ENCODE measurements around the gene FAM118B. TPM values are rescaled to one million over a fixed set of nuclear protein-coding genes. Genes with fewer than 3 reads are reported as not detected.

Gene FAM118B
- total RNA-seq, 2 donors from 2014 or later, result 16.0 to 16.3 TPM

- H3K27ac ChIP-seq, result no peak overlapping the region
- peaks cover 73% of the 10 kb centered on the region for H3K36me3 ChIP-seq
- DNase-seq (ENCODE audit: low spot score), result no peak
- no peak for TF ChIP-seq CTCF (IDR thresholded peaks at IDR 0.05)
- H3K9me3 ChIP-seq, result no peaks in the 10 kb centered on the region
- no peak overlapping the region for H3K4me3 ChIP-seq
- H3K4me1 ChIP-seq, result no peaks in the 10 kb centered on the region
- no peaks in the 10 kb centered on the region for H3K27me3 ChIP-seq
These were observed 6.2 kb upstream of the FAM118B start for GRCh38 chr11:126205359-126205758.

DNA sequence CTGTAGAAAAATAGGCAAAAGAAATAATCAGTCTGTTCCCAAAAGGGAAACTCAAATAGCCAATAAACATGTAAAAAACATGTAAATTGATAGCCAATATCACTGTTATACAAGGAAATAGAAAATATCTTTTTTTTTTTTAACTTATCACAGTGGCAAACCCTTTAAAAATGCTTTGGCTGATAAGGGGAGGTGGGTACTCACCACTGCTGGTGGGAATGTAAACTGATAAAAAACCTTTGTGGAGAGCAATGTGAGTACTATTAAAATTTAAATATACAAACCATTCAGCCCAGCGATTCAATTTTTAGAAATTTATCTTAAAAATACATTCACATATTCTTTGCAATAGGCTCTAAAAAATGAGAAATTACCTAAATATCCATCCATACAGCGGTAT, 3.7 kb upstream of the FAM118B start:
- no peak for TF ChIP-seq CTCF (IDR thresholded peaks at IDR 0.05)
- Histone ChIP-seq H3K27ac (peak overlapping the region in 1 of 2 donors; percentile 4), H3K9me3 (no peaks in the 10 kb centered on the region), H3K4me1 (peaks cover 0 to 14% of the 10 kb centered on the region in 2 donors), H3K27me3 (no peaks in the 10 kb centered on the region), H3K4me3 (no peak overlapping the region), H3K36me3 (peaks cover 48% of the 10 kb centered on the region)
- no peak for DNase-seq (ENCODE audit: low spot score)

- Histone ChIP-seq H3K27me3 (no peaks in the 10 kb centered on the region), H3K9me3 (no peaks in the 10 kb centered on the region), H3K27ac (peak overlapping the region; percentile 46 to 79), H3K36me3 (peaks cover 20% of the 10 kb centered on the region), H3K4me1 (peaks cover 0 to 19% of the 10 kb centered on the region in 2 donors), H3K4me3 (peak overlapping the region; percentile 63 to 65)
- DNase-seq (ENCODE audit: low spot score), result no peak
- no peak for TF ChIP-seq CTCF (IDR thresholded peaks at IDR 0.05)
These were observed 729 bp upstream of the FAM118B start for GRCh38 chr11:126210871-126211235.

DNA sequence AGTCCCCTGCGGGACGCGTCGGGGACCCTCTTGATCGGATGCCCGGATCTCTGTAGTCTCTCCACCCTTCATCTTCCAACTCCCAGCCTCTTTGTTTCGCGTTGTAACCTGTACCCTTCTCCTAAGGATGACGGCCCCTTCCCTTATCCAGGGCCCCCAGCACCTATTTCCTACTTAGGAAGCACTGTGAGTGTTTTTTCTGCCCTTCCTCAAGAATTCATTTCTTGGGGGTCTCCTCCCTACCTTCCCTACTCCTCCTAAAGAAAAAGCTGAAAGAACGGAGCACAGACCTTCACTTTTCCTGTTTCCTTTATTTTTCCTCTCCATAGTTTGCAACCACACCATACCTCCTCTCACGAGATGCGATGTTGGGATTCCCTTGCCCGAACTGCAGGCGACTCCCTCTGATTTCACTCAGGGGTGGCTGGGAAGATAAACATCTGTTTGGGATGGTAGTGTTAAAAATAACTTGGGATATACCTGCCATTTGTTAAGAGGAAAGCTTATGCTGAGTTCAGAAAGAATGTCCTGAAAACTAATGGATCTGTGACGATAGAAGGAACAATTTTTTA, 593 bp downstream of the FAM118B start:
- Histone ChIP-seq H3K9me3 (no peaks in the 10 kb centered on the region), H3K4me1 (peaks cover 0 to 19% of the 10 kb centered on the region in 2 donors), H3K27ac (peak overlapping the region; percentile 46 to 79), H3K27me3 (no peaks in the 10 kb centered on the region), H3K4me3 (peak overlapping the region; percentile 63 to 65), H3K36me3 (peaks cover 11% of the 10 kb centered on the region)
- no peak for TF ChIP-seq CTCF (IDR thresholded peaks at IDR 0.05)
- DNase-seq (ENCODE audit: low spot score), result no peak

DNA sequence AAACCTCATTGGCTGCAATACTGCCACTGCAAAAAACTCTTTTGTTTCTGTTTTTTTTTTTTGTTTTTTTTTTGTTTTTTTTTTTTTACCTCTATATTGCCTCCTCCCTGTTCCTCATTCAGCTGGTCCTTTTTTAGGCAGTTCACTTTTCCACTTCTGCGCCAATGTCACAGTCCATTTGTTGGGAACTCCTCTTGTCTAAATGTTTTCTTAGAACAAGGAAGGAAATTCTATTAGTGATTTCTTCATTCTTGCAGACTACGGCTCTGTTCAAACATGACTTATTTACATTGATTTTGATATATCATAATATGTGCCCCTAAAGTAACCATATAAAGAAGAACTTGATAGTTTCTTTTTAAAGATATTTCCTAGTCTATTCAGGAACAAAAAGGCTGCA, 2.9 kb downstream of the FAM118B start:
- TF ChIP-seq CTCF (IDR thresholded peaks at IDR 0.05), result no peak
- peaks cover 2% of the 10 kb centered on the region for H3K36me3 ChIP-seq
- H3K4me3 ChIP-seq, result no peak overlapping the region
- no peak for DNase-seq (ENCODE audit: low spot score)
- H3K27me3 ChIP-seq, result no peaks in the 10 kb centered on the region
- no peaks in the 10 kb centered on the region for H3K9me3 ChIP-seq
- H3K27ac ChIP-seq, result no peak overlapping the region
- H3K4me1 ChIP-seq, result peaks cover 0 to 19% of the 10 kb centered on the region in 2 donors

- H3K27me3 ChIP-seq, result no peaks in the 10 kb centered on the region
- no peaks in the 10 kb centered on the region for H3K36me3 ChIP-seq
- H3K4me3 ChIP-seq, result no peak overlapping the region
- H3K4me1 ChIP-seq, result peaks cover 0 to 19% of the 10 kb centered on the region in 2 donors
- H3K9me3 ChIP-seq, result no peaks in the 10 kb centered on the region
- TF ChIP-seq CTCF (IDR thresholded peaks at IDR 0.05), result no peak
- no peak overlapping the region for H3K27ac ChIP-seq
- no peak for DNase-seq (ENCODE audit: low spot score)
These were observed 3.3 kb downstream of the FAM118B start for GRCh38 chr11:126214841-126215240.
